Mesenchymal stem cell (in vitro differentiated cells and primary cell): ENCODE results near the gene CD160.

Source experiments
- DNase-seq: peaks from one replicate; pipeline ENCODE4 v3.0.0-alpha.2; 2013
- H2AFZ ChIP-seq: one replicate; pipeline ENCODE4 v1.6.1; 2013; ENCODE audit warnings: low read depth, mild to moderate bottlenecking, control low read depth, inconsistent platforms, low read length, moderate library complexity
- H2AK5ac ChIP-seq: 2 replicates; pipeline ENCODE4 v1.6.1; 2013; ENCODE audit warnings: low read length, moderate library complexity, mild to moderate bottlenecking, inconsistent platforms; ENCODE audit not compliant: severe bottlenecking
- H2BK120ac ChIP-seq: one replicate; pipeline ENCODE4 v1.6.1; 2013; ENCODE audit warnings: low read depth, mild to moderate bottlenecking, inconsistent platforms, low read length, moderate library complexity
- H2BK12ac ChIP-seq, 2 experiments: one replicate each; pipeline ENCODE4 v1.6.1; 2013; ENCODE audit warnings: inconsistent platforms in 2 of 2, low read length in 2 of 2, mild to moderate bottlenecking in 2 of 2, moderate library complexity in 2 of 2, control low read depth in 1 of 2
- H2BK15ac ChIP-seq: one replicate; pipeline ENCODE4 v1.6.1; 2013; ENCODE audit warnings: mild to moderate bottlenecking, low read depth, inconsistent platforms; ENCODE audit not compliant: poor library complexity, severe bottlenecking
- H2BK5ac ChIP-seq: 2 replicates; pipeline ENCODE4 v1.6.1; 2013; ENCODE audit warnings: low read depth, mild to moderate bottlenecking, low read length, control low read depth, inconsistent platforms; ENCODE audit not compliant: poor library complexity, severe bottlenecking
- H3K14ac ChIP-seq, 2 experiments: one replicate each; pipeline ENCODE4 v1.6.1; 2013; ENCODE audit warnings: inconsistent platforms in 2 of 2, low read length in 2 of 2, control low read depth in 1 of 2, mild to moderate bottlenecking in 1 of 2, moderate library complexity in 1 of 2
- H3K18ac ChIP-seq, 2 experiments: one replicate each; pipeline ENCODE4 v1.6.1; 2013; ENCODE audit warnings: inconsistent platforms in 2 of 2, low read length in 2 of 2, control low read depth in 1 of 2, low read depth in 1 of 2, mild to moderate bottlenecking in 1 of 2
- H3K23ac ChIP-seq, 2 experiments: one replicate each; pipeline ENCODE4 v1.6.1; 2013; ENCODE audit warnings: inconsistent platforms in 2 of 2, low read length in 2 of 2, mild to moderate bottlenecking in 2 of 2, moderate library complexity in 2 of 2, control low read depth in 1 of 2
- H3K27ac ChIP-seq: 2 replicates; pipeline ENCODE4 v1.5.1; 2013; ENCODE audit warnings: mild to moderate bottlenecking, moderate library complexity, low read length, control low read depth, inconsistent platforms; ENCODE audit not compliant: poor library complexity, severe bottlenecking
- H3K27me3 ChIP-seq, 2 experiments: 2 replicates each; pipeline versions ENCODE4 v1.6.1 to v1.7.0; 2013; ENCODE audit warnings: low read length in 2 of 2, mild to moderate bottlenecking in 2 of 2, moderate library complexity in 2 of 2, control low read depth in 1 of 2, inconsistent platforms in 1 of 2; ENCODE audit not compliant: control insufficient read depth in 1 of 2, insufficient read depth in 1 of 2
- H3K36me3 ChIP-seq, 2 experiments: 2 replicates each; pipeline versions ENCODE4 v1.6.1 to v1.7.0; 2013; ENCODE audit warnings: low read length in 2 of 2, control low read depth in 1 of 2, inconsistent platforms in 1 of 2, low read depth in 1 of 2, mild to moderate bottlenecking in 1 of 2; ENCODE audit not compliant: insufficient read depth in 2 of 2, control insufficient read depth in 1 of 2
- H3K4ac ChIP-seq, 2 experiments: one replicate each; pipeline ENCODE4 v1.6.1; 2013; ENCODE audit warnings: inconsistent platforms in 2 of 2, low read length in 2 of 2, mild to moderate bottlenecking in 2 of 2, moderate library complexity in 2 of 2, control low read depth in 1 of 2, low read depth in 1 of 2
- H3K4me1 ChIP-seq: 2 replicates; pipeline ENCODE4 v1.6.1; 2013; ENCODE audit warnings: low read depth, low read length, control low read depth; ENCODE audit not compliant: control insufficient read depth, insufficient read depth
- H3K4me2 ChIP-seq: 2 replicates; pipeline ENCODE4 v1.6.1; 2013; ENCODE audit warnings: low read length, mild to moderate bottlenecking, inconsistent platforms; ENCODE audit not compliant: poor library complexity, severe bottlenecking
- H3K4me3 ChIP-seq, 2 experiments: 2 replicates each; pipeline versions ENCODE4 v1.5.1 to v1.7.0; 2013; ENCODE audit warnings: low read length in 2 of 2, mild to moderate bottlenecking in 2 of 2, control low read depth in 1 of 2, low read depth in 1 of 2; ENCODE audit not compliant: insufficient read depth in 1 of 2
- H3K79me1 ChIP-seq: replicated peaks from 2 replicates; pipeline ENCODE4 v1.6.1; 2013; ENCODE audit warnings: mild to moderate bottlenecking, control low read depth, low read length, inconsistent platforms; ENCODE audit not compliant: poor library complexity, severe bottlenecking
- H3K9ac ChIP-seq: 2 replicates; pipeline ENCODE4 v1.7.0; 2013; ENCODE audit warnings: mild to moderate bottlenecking, low read length, moderate library complexity
- H3K9me3 ChIP-seq: 2 replicates; pipeline ENCODE4 v1.7.0; 2013; ENCODE audit warnings: mild to moderate bottlenecking, low read length; ENCODE audit not compliant: control insufficient read depth
- H4K8ac ChIP-seq: one replicate; pipeline ENCODE4 v1.6.1; 2013; ENCODE audit warnings: inconsistent platforms, mild to moderate bottlenecking, low read length, moderate library complexity
- H4K91ac ChIP-seq: one replicate; pipeline ENCODE4 v1.6.1; 2013; ENCODE audit warnings: mild to moderate bottlenecking, low read length, inconsistent platforms
- WGBS: methylation state at CpG from one replicate; pipeline ENCODE4 v1.1.7; 2013; ENCODE audit warnings: mixed read lengths; 5-methylcytosine and 5-hydroxymethylcytosine counted together

Gene CD160

DNA sequence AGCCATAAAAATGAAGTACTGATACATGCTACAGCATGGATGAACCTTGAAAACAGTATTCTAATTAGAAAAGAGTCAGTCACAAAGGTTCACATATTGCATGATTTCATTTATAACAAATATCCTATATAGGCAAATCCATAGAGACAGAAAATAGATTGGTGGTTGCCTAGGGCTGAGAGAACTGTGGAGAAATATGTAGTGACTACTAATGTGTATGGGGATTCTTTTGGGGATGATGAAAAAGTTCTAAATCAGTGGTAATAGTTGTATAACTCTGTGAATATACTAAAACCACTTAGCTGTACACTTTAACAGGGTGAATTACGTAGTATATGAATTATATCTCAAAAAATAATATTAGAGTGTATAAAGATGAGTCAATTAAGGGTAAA is 58.8 kb downstream of the CD160 start:
- DNase-seq: no peak
- H3K36me3 ChIP-seq: peaks cover 3 to 25% of the 10 kb centered on the region in 2 experiments
- no peaks in the 10 kb centered on the region for H3K9me3 ChIP-seq
- no peak overlapping the region for H3K4me2 ChIP-seq
- H3K4me3 ChIP-seq: no peak overlapping the region
- no peak overlapping the region for H3K14ac ChIP-seq
- no peak overlapping the region for H2AFZ ChIP-seq
- H3K27me3 ChIP-seq: no peaks in the 10 kb centered on the region
- H4K8ac ChIP-seq: no peak overlapping the region
- H3K9ac ChIP-seq: peak overlapping the region; percentile 69
- H3K18ac ChIP-seq: no peak overlapping the region
- H3K4ac ChIP-seq: no peak overlapping the region
- H3K23ac ChIP-seq: no peak overlapping the region
- no peak overlapping the region for H3K27ac ChIP-seq
- H3K4me1 ChIP-seq: peaks cover 6% of the 10 kb centered on the region
- no peak overlapping the region for H2BK5ac ChIP-seq
- H3K79me1 ChIP-seq: no peaks in the 10 kb centered on the region
- H2BK12ac ChIP-seq: no peak overlapping the region
- no peak overlapping the region for H2BK15ac ChIP-seq
- no CpG with 5 or more reads among the region's 1 CpG for WGBS
- H2BK120ac ChIP-seq: no peak overlapping the region
- H2AK5ac ChIP-seq: no peak overlapping the region
- no peak overlapping the region for H4K91ac ChIP-seq

DNA sequence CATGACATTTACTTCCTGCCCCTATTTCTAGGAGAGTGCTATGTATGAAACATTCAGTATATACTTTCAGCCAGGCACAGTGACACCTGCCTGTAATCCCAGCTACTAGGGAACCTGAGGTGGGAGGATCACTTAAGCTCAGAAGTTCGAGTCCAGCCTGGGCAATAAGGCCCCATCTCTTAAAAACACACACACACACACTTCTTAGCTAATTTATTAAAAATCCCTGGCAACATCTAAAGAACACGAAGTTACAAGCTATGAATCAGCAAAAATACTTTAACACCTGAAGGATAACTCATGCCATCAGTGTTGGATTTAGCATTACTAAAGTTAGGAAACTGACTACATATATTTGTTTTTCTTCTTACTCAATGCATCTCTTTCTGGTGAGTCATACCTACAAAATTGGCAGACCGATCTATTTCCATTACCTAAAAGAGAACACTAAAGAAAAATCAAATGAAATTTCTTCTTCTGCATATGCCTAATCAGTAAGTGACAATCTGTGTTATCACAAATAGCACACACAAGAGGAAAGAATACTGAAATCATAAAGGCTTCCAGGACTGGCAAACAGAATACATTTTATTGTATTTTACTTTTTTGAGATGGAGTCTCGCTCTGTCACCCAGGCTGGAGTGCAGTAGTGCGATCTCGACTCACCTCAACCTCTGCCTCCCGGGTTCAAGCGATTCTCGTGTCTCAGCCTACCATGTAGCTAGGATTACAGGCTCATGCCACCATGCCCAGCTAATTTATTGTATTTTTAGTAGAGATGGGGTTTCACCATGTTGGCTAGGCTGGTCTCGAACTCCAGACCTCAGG is 63.2 kb downstream of the CD160 start:
- peak; percentile 71 for DNase-seq
- Histone ChIP-seq H3K4ac (no peak overlapping the region), H3K4me2 (no peak overlapping the region), H3K23ac (no peak overlapping the region), H3K9ac (peak overlapping the region; percentile 73), H2AK5ac (peak overlapping the region; percentile 36), H3K79me1 (no peaks in the 10 kb centered on the region), H3K18ac (no peak overlapping the region), H2BK12ac (no peak overlapping the region), H2BK120ac (no peak overlapping the region), H3K14ac (no peak overlapping the region), H3K36me3 (peaks cover 3 to 31% of the 10 kb centered on the region in 2 experiments), H2AFZ (no peak overlapping the region), H4K8ac (no peak overlapping the region), H4K91ac (no peak overlapping the region), H3K4me1 (peaks cover 5% of the 10 kb centered on the region), H2BK5ac (peak overlapping the region; percentile 81), H3K4me3 (no peak overlapping the region), H2BK15ac (no peak overlapping the region), H3K27ac (peak overlapping the region; percentile 97), H3K27me3 (no peaks in the 10 kb centered on the region), H3K9me3 (no peaks in the 10 kb centered on the region)
- 72% methylated on average over 9 of the region's 10 CpGs for WGBS

DNA sequence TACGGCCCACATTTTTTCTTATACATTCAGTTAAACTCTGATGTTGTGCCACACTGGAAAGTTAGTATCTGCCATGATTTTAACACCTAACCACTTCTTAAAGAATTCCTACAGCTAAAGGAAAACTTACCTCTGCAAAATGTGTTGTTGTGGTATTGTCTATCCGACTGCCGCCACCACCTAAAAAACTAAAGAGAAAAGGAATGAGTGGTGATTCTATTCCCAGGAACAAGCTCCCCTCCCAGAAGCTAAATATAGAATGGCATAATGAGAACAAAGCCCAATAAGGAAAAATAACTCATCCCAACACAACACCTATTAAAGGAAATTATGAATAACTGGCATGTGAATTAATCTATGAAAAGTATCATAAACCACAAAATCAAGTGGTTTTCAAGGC is 65.1 kb downstream of the CD160 start:
- Histone ChIP-seq H3K18ac (no peak overlapping the region), H3K4me3 (no peak overlapping the region), H4K8ac (no peak overlapping the region), H3K9ac (no peak overlapping the region), H3K4me1 (peaks cover 5% of the 10 kb centered on the region), H3K27ac (peak overlapping the region; percentile 40), H3K9me3 (no peaks in the 10 kb centered on the region), H2BK12ac (no peak overlapping the region), H2AFZ (no peak overlapping the region), H3K27me3 (no peaks in the 10 kb centered on the region), H2BK15ac (no peak overlapping the region), H3K14ac (no peak overlapping the region), H4K91ac (no peak overlapping the region), H2BK120ac (no peak overlapping the region), H2BK5ac (no peak overlapping the region), H3K36me3 (peaks cover 0 to 31% of the 10 kb centered on the region in 2 experiments), H2AK5ac (peak overlapping the region; percentile 26), H3K79me1 (peaks cover 5% of the 10 kb centered on the region), H3K23ac (no peak overlapping the region), H3K4me2 (no peak overlapping the region), H3K4ac (no peak overlapping the region)
- no peak for DNase-seq
- 91% methylated on average over 1 of the region's 3 CpGs for WGBS

DNA sequence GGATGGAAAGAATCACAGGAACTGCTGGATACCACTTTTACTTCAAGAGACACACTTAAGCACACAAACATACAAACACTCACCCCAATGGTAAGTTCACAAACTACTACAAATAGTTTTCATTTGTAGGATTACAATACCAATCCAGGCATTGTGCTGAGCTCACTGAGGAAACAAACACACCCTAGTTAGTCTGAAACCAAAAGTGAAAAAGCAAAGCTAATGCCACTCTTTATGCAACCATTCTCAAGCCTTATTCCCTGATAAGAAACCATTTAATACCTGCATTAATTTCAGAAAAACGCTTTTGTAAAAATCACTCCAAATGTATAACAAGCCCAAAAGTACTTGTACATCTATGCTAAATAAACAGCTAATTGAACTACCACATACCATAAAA is 66.2 kb downstream of the CD160 start:
- H2AK5ac ChIP-seq: no peak overlapping the region
- H3K9me3 ChIP-seq: no peaks in the 10 kb centered on the region
- no peak overlapping the region for H2BK120ac ChIP-seq
- no peak overlapping the region for H3K4me3 ChIP-seq
- no peak overlapping the region for H3K18ac ChIP-seq
- no peak overlapping the region for H2BK12ac ChIP-seq
- no peaks in the 10 kb centered on the region for H3K27me3 ChIP-seq
- H2BK15ac ChIP-seq: no peak overlapping the region
- no peak overlapping the region for H2AFZ ChIP-seq
- peaks cover 5% of the 10 kb centered on the region for H3K4me1 ChIP-seq
- 97% methylated on average over 1 of the region's 1 CpG for WGBS
- H4K91ac ChIP-seq: no peak overlapping the region
- H3K4ac ChIP-seq: no peak overlapping the region
- peaks cover 0 to 30% of the 10 kb centered on the region in 2 experiments for H3K36me3 ChIP-seq
- no peak overlapping the region for H3K9ac ChIP-seq
- no peak overlapping the region for H4K8ac ChIP-seq
- H3K14ac ChIP-seq: no peak overlapping the region
- H3K23ac ChIP-seq: no peak overlapping the region
- H2BK5ac ChIP-seq: no peak overlapping the region
- H3K4me2 ChIP-seq: no peak overlapping the region
- H3K79me1 ChIP-seq: peaks cover 5% of the 10 kb centered on the region
- DNase-seq: peak; percentile 20
- peak overlapping the region; percentile 37 for H3K27ac ChIP-seq
